Right lobe of liver (tissue), 6 donors: Measurements from ENCODE around the gene DDX10. TPM values are rescaled to one million over a fixed set of nuclear protein-coding genes. Genes with fewer than 3 reads are reported as not detected.
A peak's percentile ranks its signal among the peaks of the same experiment; 100 is the strongest.
"Not testable (repeated sequence)": the region's sequence is repeated elsewhere in the genome, so short reads cannot be mapped to it uniquely, and the experiment has no call there.

Source experiments
- ATAC-seq, 4 donors: fragments of 200-7000 bp; cut with Tn5 transposase; one replicate each; pipeline ENCODE4 v1.9.1; 2020; ENCODE audit warnings: mild to moderate bottlenecking in 4 of 4, moderate library complexity in 4 of 4
- DNase-seq, 3 donors: peaks; one replicate each; pipeline ENCODE4 v3.0.0-alpha.2; 2020
- H3K27ac ChIP-seq, 3 donors: fragments of 200-600 bp; one replicate each; pipeline ENCODE4 v1.8.0; 2022
- H3K27me3 ChIP-seq, 2 donors: fragments of 200-600 bp; one replicate each; pipeline ENCODE4 v1.8.0; 2022
- H3K36me3 ChIP-seq, 4 donors: fragments of 200-600 bp; sonication (generic) in 1 of 4; one replicate each; pipeline versions ENCODE4 v1.5.1 to v1.8.0; 2017 to 2022; ENCODE audit warnings: control low read depth in 1 of 4
- H3K4me1 ChIP-seq, 4 donors: fragments of 200-600 bp; sonication (generic) in 1 of 4; one replicate each; pipeline versions ENCODE4 v1.5.1 to v1.8.0; 2017 to 2022; ENCODE audit warnings: control low read depth in 1 of 4
- H3K4me3 ChIP-seq, 3 donors: fragments of 200-600 bp; one replicate each; pipeline ENCODE4 v1.8.0; 2022
- H3K9me3 ChIP-seq, 4 donors: fragments of 200-600 bp; sonication (generic) in 1 of 4; one replicate each; pipeline versions ENCODE4 v1.5.1 to v1.8.0; 2017 to 2022; ENCODE audit warnings: control low read depth in 1 of 4
- POLR2A ChIP-seq: fragments of 450-650 bp; IDR thresholded peaks from one replicate; pipeline ENCODE4 v1.6.1; 2017; ENCODE audit warnings: antibody characterized with exemption, mild to moderate bottlenecking
- WGBS: methylation state at CpG from one replicate; pipeline ENCODE4 v1.1.6; 2018; ENCODE audit warnings: low coverage, low lambda C conversion rate; ENCODE audit not compliant: insufficient coverage; ENCODE audit errors: missing lambda C conversion rate; 5-methylcytosine and 5-hydroxymethylcytosine counted together
- intact Hi-C, 2 donors: fragments of 100-400 bp; cut with DNase I; formaldehyde crosslinking; loops; one replicate each; pipeline versions ENCODE4 v1.11.2 to v1.14.1; 2022
- total RNA-seq, 6 experiments: library from RNA; depleted of rRNA in 2 of 6; stranded (reverse); fragments of >200 nt in 2 of 6; fragmentation: NEBNext Ultra II Directional in 3 of 6; extraction: Animal tissue kit (Norgen Biotek cat#: 25700) in 3 of 6; gene quantifications; one replicate each; pipeline versions ENCODE4 v1.1.0 to v1.2.4, GENCODE V29; 2016 to 2023
- TF ChIP-seq, protein P1 (sequence below), 4 donors: fragments of 200-600 bp in 3 of 4; fragments of 450-650 bp in 1 of 4; IDR thresholded peaks; one replicate each; pipeline versions ENCODE4 v1.5.1 to v1.8.0; 2016 to 2022; ENCODE audit warnings: antibody characterized with exemption in 4 of 4, mild to moderate bottlenecking in 2 of 4
- donor health status: DM: no; HTN: yes; CAD: no.
- donor health status: DM: no; HTN: no; CAD: no.
- donor health status: DM: no; HTN: no; CAD: no.
- donor health status: DM: no; HTN: yes; CAD: no.
- donor health status: DM: no; HTN: yes; CAD: no.

Gene DDX10
- total RNA-seq, 6 experiments from 2014 or later, result 7.4 to 13.6 (median 11.3) TPM

- Histone ChIP-seq H3K4me1 (peaks cover 0 to 4% (median 0%) of the 10 kb centered on the region in 4 donors), H3K36me3 (no peaks in the 10 kb centered on the region), H3K9me3 (no peaks in the 10 kb centered on the region), H3K4me3 (no peak overlapping the region), H3K27ac (no peak overlapping the region), H3K27me3 (no peaks in the 10 kb centered on the region)
- intact Hi-C loops, result no loop called here
- WGBS, result 65% methylated on average over 5 of the region's 5 CpGs
- ATAC-seq, result peak; percentile 45 to 94 (median 70)
- no peak for TF ChIP-seq POLR2A
- TF ChIP-seq, protein P1, sequence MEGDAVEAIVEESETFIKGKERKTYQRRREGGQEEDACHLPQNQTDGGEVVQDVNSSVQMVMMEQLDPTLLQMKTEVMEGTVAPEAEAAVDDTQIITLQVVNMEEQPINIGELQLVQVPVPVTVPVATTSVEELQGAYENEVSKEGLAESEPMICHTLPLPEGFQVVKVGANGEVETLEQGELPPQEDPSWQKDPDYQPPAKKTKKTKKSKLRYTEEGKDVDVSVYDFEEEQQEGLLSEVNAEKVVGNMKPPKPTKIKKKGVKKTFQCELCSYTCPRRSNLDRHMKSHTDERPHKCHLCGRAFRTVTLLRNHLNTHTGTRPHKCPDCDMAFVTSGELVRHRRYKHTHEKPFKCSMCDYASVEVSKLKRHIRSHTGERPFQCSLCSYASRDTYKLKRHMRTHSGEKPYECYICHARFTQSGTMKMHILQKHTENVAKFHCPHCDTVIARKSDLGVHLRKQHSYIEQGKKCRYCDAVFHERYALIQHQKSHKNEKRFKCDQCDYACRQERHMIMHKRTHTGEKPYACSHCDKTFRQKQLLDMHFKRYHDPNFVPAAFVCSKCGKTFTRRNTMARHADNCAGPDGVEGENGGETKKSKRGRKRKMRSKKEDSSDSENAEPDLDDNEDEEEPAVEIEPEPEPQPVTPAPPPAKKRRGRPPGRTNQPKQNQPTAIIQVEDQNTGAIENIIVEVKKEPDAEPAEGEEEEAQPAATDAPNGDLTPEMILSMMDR (IDR thresholded peaks at IDR 0.05), result no peak
- DNase-seq, result no peak
Measured at GRCh38 chr11:108817976-108818375, 153.1 kb downstream of the DDX10 start.

DNA sequence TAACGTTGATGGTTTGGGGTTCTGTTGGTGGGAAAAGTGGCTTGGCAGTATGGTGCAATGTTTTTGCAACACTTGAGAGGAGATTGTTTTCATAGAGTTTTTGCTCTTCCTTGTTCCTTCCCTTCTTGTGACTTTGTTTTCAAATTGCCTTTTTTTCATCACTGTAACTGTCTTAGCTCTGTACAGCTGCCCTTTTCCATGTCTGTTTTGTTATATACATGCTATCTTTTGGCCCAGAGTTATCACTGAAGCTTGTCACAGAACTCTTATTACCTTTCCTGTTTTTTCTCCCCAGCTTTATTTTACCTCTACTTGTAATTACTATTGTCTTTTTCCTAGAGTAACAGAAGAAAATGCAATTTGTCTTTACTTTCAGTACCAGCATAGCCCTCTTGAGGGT lies 154.1 kb downstream of the DDX10 start:
- DNase-seq, result no peak
- 55% methylated on average over 1 of the region's 1 CpG for WGBS
- H3K36me3 ChIP-seq, result no peaks in the 10 kb centered on the region
- peaks cover 0 to 4% (median 0%) of the 10 kb centered on the region in 4 donors for H3K4me1 ChIP-seq
- intact Hi-C loops, result no loop called here
- no peak for TF ChIP-seq POLR2A
- TF ChIP-seq, protein P1 (IDR thresholded peaks at IDR 0.05), result no peak
- no peak overlapping the region for H3K4me3 ChIP-seq
- ATAC-seq, result peak in 3 of 4 donors; percentile 38 to 59 (median 42)
- no peak overlapping the region for H3K27ac ChIP-seq
- H3K27me3 ChIP-seq, result no peaks in the 10 kb centered on the region
- no peaks in the 10 kb centered on the region for H3K9me3 ChIP-seq

DNA sequence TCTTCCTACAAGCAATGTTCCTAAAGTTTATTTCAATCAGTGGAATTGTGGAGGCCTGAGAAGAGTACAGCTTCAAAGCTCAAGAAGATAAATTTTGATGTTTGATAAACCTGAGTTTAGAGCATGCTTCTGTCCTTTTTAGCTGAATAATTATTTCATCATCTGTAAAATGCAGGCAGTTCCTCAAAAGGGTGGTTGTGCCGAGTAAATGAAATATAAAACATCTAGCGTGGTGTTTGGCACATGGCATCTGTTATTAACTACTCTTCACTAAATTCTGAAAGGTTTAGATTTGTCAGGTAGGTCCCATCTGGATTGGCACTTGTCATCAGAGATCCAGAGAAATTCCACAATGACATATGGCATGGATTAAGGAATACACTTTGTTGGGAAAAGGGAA lies 155.1 kb downstream of the DDX10 start:
- WGBS, result 74% methylated on average over 2 of the region's 2 CpGs
- no peaks in the 10 kb centered on the region for H3K9me3 ChIP-seq
- ATAC-seq (no peak), DNase-seq (no peak)
- TF ChIP-seq, protein P1 (IDR thresholded peaks at IDR 0.05), result no peak
- no peak for TF ChIP-seq POLR2A
- no peak overlapping the region for H3K4me3 ChIP-seq
- H3K36me3 ChIP-seq, result no peaks in the 10 kb centered on the region
- peaks cover 0 to 4% (median 0%) of the 10 kb centered on the region in 4 donors for H3K4me1 ChIP-seq
- H3K27ac ChIP-seq, result no peak overlapping the region
- no peaks in the 10 kb centered on the region for H3K27me3 ChIP-seq
- intact Hi-C loops, result no loop called here

DNA sequence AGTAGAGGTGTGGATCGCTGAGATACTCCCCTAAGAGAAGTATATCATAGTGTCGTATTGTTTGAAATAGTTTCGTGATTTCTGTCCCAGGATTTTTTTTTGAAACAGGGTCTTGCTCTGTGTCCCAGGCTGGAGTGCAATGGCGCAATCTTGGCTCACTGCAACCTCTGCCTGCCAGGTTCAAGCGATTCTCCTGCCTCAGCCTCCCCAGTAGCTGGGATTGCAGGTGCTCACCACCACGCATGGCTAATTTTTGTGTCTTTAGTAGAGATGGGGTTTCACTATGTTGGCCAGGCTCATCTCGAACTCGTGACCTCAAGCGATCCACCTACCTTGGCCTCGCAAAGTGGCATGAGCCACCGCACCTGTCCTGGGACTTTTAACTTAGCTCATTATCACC lies 159.1 kb downstream of the DDX10 start:
- H3K27ac ChIP-seq, H3K9me3 ChIP-seq, DNase-seq, ATAC-seq, H3K36me3 ChIP-seq, H3K4me1 ChIP-seq, H3K4me3 ChIP-seq, intact Hi-C loops, H3K27me3 ChIP-seq: not testable (repeated sequence)
- WGBS, result 91% methylated on average over 8 of the region's 11 CpGs

DNA sequence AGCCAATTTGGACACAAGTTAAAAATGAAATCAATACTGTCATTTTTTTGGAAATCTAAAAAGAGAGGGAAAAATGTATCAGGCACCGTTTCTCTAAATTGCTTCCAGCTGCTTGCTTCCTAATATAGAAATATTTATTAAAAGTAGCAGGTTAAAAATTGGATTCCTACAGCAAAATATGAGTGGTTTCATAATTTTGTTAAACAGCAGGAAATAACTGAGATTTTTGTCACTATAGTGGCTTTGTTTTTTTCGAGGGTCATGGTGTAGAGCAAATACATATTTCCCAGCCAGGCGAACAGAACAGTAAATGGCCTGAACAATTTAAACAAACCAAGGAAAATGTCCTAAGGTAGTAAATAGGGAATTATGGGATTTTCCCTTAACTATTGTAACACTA lies 159.7 kb downstream of the DDX10 start:
- TF ChIP-seq, protein P1 (IDR thresholded peaks at IDR 0.05), result no peak
- no peak for TF ChIP-seq POLR2A
- Histone ChIP-seq H3K36me3 (no peaks in the 10 kb centered on the region), H3K27ac (no peak overlapping the region), H3K4me3 (no peak overlapping the region), H3K27me3 (no peaks in the 10 kb centered on the region), H3K4me1 (no peaks in the 10 kb centered on the region), H3K9me3 (no peaks in the 10 kb centered on the region)
- intact Hi-C loops, result no loop called here
- no peak for ATAC-seq
- DNase-seq, result no peak
- 71% methylated on average over 3 of the region's 3 CpGs for WGBS
